Neutrophil (primary cell): ENCODE results near the gene TIGD1.

Experiments
- H3K27ac ChIP-seq: fragments of 200-600 bp; sonication (generic); 2 replicates; pipeline ENCODE4 v1.5.1; 2016; ENCODE audit warnings: mild to moderate bottlenecking, moderate library complexity
- H3K27me3 ChIP-seq: fragments of 200-600 bp; sonication (generic); 2 replicates; pipeline ENCODE4 v1.6.0; 2016; ENCODE audit warnings: mild to moderate bottlenecking
- H3K36me3 ChIP-seq: fragments of 200-600 bp; sonication (generic); 2 replicates; pipeline ENCODE4 v1.5.1; 2017
- H3K4me1 ChIP-seq, 2 experiments: fragments of 200-600 bp in 1 of 2; sonication (generic) in 1 of 2; 1 replicate in 1 of 2; 2 replicates in 1 of 2; pipeline versions ENCODE4 v1.5.1 to v1.6.1; 2013 to 2016; ENCODE audit warnings: low read depth in 1 of 2, low read length in 1 of 2, mild to moderate bottlenecking in 1 of 2, moderate library complexity in 1 of 2; ENCODE audit not compliant: control insufficient read depth in 1 of 2, insufficient read depth in 1 of 2
- H3K4me3 ChIP-seq, 2 experiments: fragments of 200-600 bp in 1 of 2; sonication (generic) in 1 of 2; 1 replicate in 1 of 2; 2 replicates in 1 of 2; pipeline ENCODE4 v1.5.1; 2013 to 2016; ENCODE audit warnings: low read depth in 1 of 2, low read length in 1 of 2, mild to moderate bottlenecking in 1 of 2, moderate library complexity in 1 of 2
- H3K9me3 ChIP-seq: fragments of 200-600 bp; sonication (generic); 2 replicates; pipeline ENCODE4 v1.5.1; 2016
- TF ChIP-seq, protein P1 (sequence below): fragments of 200-600 bp; sonication (generic); IDR thresholded peaks from 2 replicates; pipeline ENCODE4 v1.5.1; 2016; ENCODE audit warnings: antibody characterized with exemption

TIGD1 gene

DNA sequence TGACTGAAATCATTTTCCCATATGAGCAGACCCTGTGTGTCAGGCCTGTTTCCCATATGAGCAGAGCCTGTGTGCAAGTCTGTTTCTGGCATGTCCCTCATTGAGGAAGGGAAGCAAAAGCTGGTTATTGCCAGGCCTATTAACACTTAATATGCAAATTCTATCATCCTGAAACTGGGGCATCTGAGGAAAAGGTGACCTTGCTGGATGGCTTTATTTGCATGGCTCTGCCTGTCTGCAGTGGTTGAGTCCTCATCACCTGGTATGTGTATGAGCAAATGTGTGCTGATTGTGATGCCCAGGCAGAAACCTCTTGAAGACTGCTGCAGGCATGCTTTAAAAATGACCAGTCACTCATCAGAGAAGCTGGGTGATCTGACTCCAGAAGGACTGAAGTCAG, 31.4 kb upstream of the TIGD1 start:
- TF ChIP-seq, protein P1, sequence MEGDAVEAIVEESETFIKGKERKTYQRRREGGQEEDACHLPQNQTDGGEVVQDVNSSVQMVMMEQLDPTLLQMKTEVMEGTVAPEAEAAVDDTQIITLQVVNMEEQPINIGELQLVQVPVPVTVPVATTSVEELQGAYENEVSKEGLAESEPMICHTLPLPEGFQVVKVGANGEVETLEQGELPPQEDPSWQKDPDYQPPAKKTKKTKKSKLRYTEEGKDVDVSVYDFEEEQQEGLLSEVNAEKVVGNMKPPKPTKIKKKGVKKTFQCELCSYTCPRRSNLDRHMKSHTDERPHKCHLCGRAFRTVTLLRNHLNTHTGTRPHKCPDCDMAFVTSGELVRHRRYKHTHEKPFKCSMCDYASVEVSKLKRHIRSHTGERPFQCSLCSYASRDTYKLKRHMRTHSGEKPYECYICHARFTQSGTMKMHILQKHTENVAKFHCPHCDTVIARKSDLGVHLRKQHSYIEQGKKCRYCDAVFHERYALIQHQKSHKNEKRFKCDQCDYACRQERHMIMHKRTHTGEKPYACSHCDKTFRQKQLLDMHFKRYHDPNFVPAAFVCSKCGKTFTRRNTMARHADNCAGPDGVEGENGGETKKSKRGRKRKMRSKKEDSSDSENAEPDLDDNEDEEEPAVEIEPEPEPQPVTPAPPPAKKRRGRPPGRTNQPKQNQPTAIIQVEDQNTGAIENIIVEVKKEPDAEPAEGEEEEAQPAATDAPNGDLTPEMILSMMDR: no peak
- H3K27me3 ChIP-seq: no peaks in the 10 kb centered on the region
- H3K4me1 ChIP-seq: no peaks in the 10 kb centered on the region
- H3K27ac ChIP-seq: no peak overlapping the region
- no peak overlapping the region for H3K4me3 ChIP-seq
- no peaks in the 10 kb centered on the region for H3K9me3 ChIP-seq
- peaks cover 49% of the 10 kb centered on the region for H3K36me3 ChIP-seq

DNA sequence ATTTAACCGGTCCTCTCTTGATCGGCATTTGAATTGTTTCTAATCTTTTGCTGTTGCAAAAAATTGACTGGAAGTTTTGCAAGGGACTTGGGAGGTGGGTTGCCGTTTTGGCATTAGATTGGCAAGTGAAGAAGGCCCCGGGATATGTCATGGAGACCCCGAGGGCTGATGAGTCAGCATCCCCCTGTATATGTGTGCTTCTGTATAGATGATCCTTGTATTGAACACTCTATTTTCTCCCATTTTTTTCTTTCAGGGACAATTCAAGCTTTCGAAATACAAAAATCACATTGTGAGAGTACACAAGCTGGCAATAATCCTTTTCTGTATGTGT, 30.3 kb upstream of the TIGD1 start:
- Histone ChIP-seq H3K27me3 (no peaks in the 10 kb centered on the region), H3K9me3 (no peaks in the 10 kb centered on the region), H3K36me3 (peaks cover 54% of the 10 kb centered on the region), H3K4me3 (no peak overlapping the region), H3K27ac (no peak overlapping the region), H3K4me1 (no peaks in the 10 kb centered on the region)
- TF ChIP-seq, protein P1: no peak

DNA sequence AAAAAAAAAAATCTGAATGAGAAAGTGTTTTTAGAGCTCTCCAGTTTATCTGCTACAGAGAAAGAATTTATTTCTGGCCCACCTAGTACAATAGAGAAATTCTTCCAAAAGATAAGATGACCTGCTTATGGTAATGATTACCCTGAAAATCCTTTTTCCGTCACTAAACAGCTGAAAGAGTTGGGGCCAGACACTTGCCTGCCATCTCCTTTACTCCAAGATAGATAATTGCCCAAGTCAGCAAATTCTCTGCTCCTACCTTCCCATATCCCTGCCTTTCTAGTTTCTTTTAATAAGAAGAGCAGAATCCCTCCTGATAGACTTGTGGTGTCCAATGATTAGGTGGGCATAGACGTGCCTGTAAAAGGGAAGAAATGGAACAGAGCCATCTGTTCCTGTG, 28.3 kb upstream of the TIGD1 start:
- no peaks in the 10 kb centered on the region for H3K27me3 ChIP-seq
- peaks cover 63% of the 10 kb centered on the region for H3K36me3 ChIP-seq
- H3K4me3 ChIP-seq: no peak overlapping the region
- H3K4me1 ChIP-seq: no peaks in the 10 kb centered on the region
- no peak overlapping the region for H3K27ac ChIP-seq
- H3K9me3 ChIP-seq: no peaks in the 10 kb centered on the region
- TF ChIP-seq, protein P1: no peak

DNA sequence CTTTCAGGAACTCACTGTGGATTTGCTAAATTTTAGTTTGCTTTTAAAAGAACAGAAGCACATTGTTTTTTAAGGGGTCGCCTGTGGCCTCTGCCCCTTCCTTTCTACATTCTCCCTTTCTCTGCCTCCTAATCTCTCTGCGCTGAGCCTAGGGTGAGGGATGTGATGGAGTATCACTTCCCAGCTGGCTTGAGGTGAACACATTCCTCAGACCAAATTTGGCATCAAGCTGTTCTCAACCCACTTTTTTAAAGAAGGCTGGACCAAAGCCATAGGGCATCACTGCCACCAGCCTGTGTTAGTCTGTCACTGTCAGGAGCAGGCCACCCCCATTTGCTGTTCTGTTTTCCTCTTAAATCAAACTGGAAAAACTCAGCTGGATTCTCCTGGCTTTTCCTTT, 27.5 kb upstream of the TIGD1 start:
- no peaks in the 10 kb centered on the region for H3K27me3 ChIP-seq
- no peak overlapping the region for H3K27ac ChIP-seq
- H3K36me3 ChIP-seq: peaks cover 64% of the 10 kb centered on the region
- H3K4me3 ChIP-seq: no peak overlapping the region
- TF ChIP-seq, protein P1: no peak
- no peaks in the 10 kb centered on the region for H3K4me1 ChIP-seq
- no peaks in the 10 kb centered on the region for H3K9me3 ChIP-seq

DNA sequence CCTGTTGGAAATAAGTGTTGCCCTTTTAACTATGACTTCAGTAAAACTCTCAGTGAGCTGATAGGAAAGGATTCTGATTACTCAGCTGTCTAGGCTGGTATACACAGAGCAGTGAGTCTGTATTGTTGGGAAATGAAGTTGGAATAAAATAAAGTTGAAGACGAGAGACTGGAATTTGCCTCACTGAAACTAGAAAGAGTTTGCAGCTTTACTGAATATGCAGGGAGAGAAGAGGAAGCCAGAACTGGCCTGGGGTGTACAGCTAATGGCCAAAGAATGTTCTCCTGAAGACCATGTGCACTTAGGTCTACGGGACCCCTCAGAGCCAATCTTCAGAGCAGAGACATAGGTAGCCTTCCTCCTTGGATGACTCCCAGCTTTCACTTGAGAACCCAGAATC, 26.6 kb upstream of the TIGD1 start:
- Histone ChIP-seq H3K4me3 (no peak overlapping the region), H3K27ac (no peak overlapping the region), H3K36me3 (peaks cover 64% of the 10 kb centered on the region), H3K9me3 (no peaks in the 10 kb centered on the region), H3K4me1 (no peaks in the 10 kb centered on the region), H3K27me3 (no peaks in the 10 kb centered on the region)
- TF ChIP-seq, protein P1: no peak

DNA sequence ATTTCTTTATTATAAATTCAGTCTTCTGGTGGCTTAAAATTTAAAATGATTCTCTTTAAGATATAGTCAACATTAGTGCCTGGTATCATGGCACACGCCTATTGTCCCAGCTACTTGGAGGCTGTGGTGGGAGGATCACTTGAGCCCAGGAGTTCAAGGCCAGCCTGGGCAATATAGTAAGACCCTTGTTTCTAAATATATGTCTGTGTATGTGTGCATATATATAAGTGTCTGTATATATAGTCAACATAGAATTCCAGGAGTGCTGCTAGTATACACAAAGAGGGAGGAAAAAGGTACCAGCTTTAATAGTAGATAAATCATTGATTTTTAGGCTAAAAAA, 25.0 kb upstream of the TIGD1 start:
- Histone ChIP-seq H3K9me3 (no peaks in the 10 kb centered on the region), H3K4me3 (no peak overlapping the region), H3K27ac (no peak overlapping the region), H3K4me1 (no peaks in the 10 kb centered on the region), H3K27me3 (no peaks in the 10 kb centered on the region), H3K36me3 (peaks cover 65% of the 10 kb centered on the region)
- TF ChIP-seq, protein P1: no peak
